CD14-positive monocyte (primary cell): ENCODE results near the gene KRT13. TPM values are rescaled to one million over a fixed set of nuclear protein-coding genes. Genes with fewer than 3 reads are reported as not detected.

ENCODE experiments used
- DNase-seq, 3 donors: peaks; one replicate each; pipeline ENCODE4 v3.0.0-alpha.2; 2011 to 2022
- H2AFZ ChIP-seq: 2 replicates; pipeline ENCODE4 v1.6.0; 2012; ENCODE audit warnings: mild to moderate bottlenecking, low read depth, low read length, inconsistent platforms; ENCODE audit not compliant: insufficient read depth, poor library complexity, severe bottlenecking
- H3K27ac ChIP-seq, 2 donors: 1 replicate in 1 of 2; 2 replicates in 1 of 2; pipeline ENCODE4 v1.5.1; 2012 to 2013; ENCODE audit warnings: low read length in 2 of 2, control low read depth in 1 of 2, inconsistent platforms in 1 of 2, low read depth in 1 of 2, mild to moderate bottlenecking in 1 of 2
- H3K27me3 ChIP-seq, 2 donors: one replicate each; pipeline versions ENCODE4 v1.6.0 to v1.6.1; 2011 to 2013; ENCODE audit warnings: low read length in 2 of 2; ENCODE audit not compliant: control insufficient read depth in 2 of 2, insufficient read depth in 2 of 2
- H3K36me3 ChIP-seq, 2 donors: replicated peaks in 1 of 2; 1 replicate in 1 of 2; 2 replicates in 1 of 2; pipeline versions ENCODE4 v1.5.1 to v1.6.1; 2012 to 2013; ENCODE audit warnings: low read length in 2 of 2, control low read depth in 1 of 2, inconsistent platforms in 1 of 2, mild to moderate bottlenecking in 1 of 2; ENCODE audit not compliant: insufficient read depth in 2 of 2, control insufficient read depth in 1 of 2
- H3K4me1 ChIP-seq, 2 donors: 1 replicate in 1 of 2; 2 replicates in 1 of 2; pipeline versions ENCODE4 v1.5.1 to v1.6.1; 2012 to 2013; ENCODE audit warnings: low read length in 2 of 2, control low read depth in 1 of 2, inconsistent platforms in 1 of 2, mild to moderate bottlenecking in 1 of 2, moderate library complexity in 1 of 2; ENCODE audit not compliant: insufficient read depth in 2 of 2, control insufficient read depth in 1 of 2
- H3K4me2 ChIP-seq: replicated peaks from 2 replicates; pipeline ENCODE3; 2012; ENCODE audit warnings: low read length, moderate library complexity, mild to moderate bottlenecking; ENCODE audit not compliant: poor library complexity, severe bottlenecking; ENCODE audit errors: extremely low read depth
- H3K4me3 ChIP-seq, 3 experiments: fragments of 200-600 bp in 1 of 3; sonication (generic) in 1 of 3; replicated peaks in 1 of 3; 1 replicate in 2 of 3; 2 replicates in 1 of 3; pipeline ENCODE4 v1.5.1; 2011 to 2013; ENCODE audit warnings: low read length in 3 of 3, mild to moderate bottlenecking in 3 of 3, control low read depth in 2 of 3, low read depth in 2 of 3, inconsistent platforms in 1 of 3, moderate library complexity in 1 of 3
- H3K79me2 ChIP-seq: 2 replicates; pipeline ENCODE4 v1.6.0; 2012; ENCODE audit warnings: mild to moderate bottlenecking, control low read depth, inconsistent platforms, low read length, moderate library complexity; ENCODE audit not compliant: insufficient read depth
- H3K9ac ChIP-seq: 2 replicates; pipeline ENCODE4 v1.6.0; 2017; ENCODE audit warnings: low read length, mild to moderate bottlenecking; ENCODE audit not compliant: insufficient read depth, poor library complexity, severe bottlenecking
- H3K9me3 ChIP-seq, 2 donors: replicated peaks in 1 of 2; 1 replicate in 1 of 2; 2 replicates in 1 of 2; pipeline versions ENCODE4 v1.5.1 to v1.6.1; 2012 to 2013; ENCODE audit warnings: low read length in 2 of 2, control low read depth in 1 of 2; ENCODE audit not compliant: control insufficient read depth in 1 of 2, insufficient read depth in 1 of 2
- H4K20me1 ChIP-seq: 2 replicates; pipeline ENCODE4 v1.6.0; 2012; ENCODE audit warnings: mild to moderate bottlenecking, low read length, control low read depth, moderate library complexity; ENCODE audit not compliant: insufficient read depth
- H3K27ac Mint-ChIP-seq, 7 donors: one replicate each; pipeline ENCODE4 v1.8.0; 2020; ENCODE audit warnings: mild to moderate bottlenecking in 7 of 7, mixed read lengths in 7 of 7, moderate library complexity in 6 of 7, inconsistent platforms in 2 of 7
- H3K27me3 Mint-ChIP-seq, 3 donors: one replicate each; pipeline ENCODE4 v1.8.0; 2021 to 2022; ENCODE audit warnings: low read depth in 3 of 3, mild to moderate bottlenecking in 3 of 3, mixed read lengths in 3 of 3, moderate library complexity in 3 of 3, inconsistent platforms in 1 of 3
- H3K36me3 Mint-ChIP-seq, 2 donors: one replicate each; pipeline ENCODE4 v1.8.0; 2020; ENCODE audit warnings: mixed read lengths in 2 of 2, inconsistent platforms in 1 of 2, mild to moderate bottlenecking in 1 of 2
- H3K4me1 Mint-ChIP-seq: one replicate; pipeline ENCODE4 v1.8.0; 2020; ENCODE audit warnings: mild to moderate bottlenecking, mixed read lengths
- H3K4me3 Mint-ChIP-seq, 2 donors: one replicate each; pipeline ENCODE4 v1.8.0; 2020; ENCODE audit warnings: mild to moderate bottlenecking in 2 of 2, mixed read lengths in 2 of 2, moderate library complexity in 1 of 2
- H3K9me3 Mint-ChIP-seq, 7 donors: one replicate each; pipeline ENCODE4 v1.8.0; 2020 to 2022; ENCODE audit warnings: mixed read lengths in 7 of 7, mild to moderate bottlenecking in 6 of 7, moderate library complexity in 6 of 7, inconsistent platforms in 2 of 7
- WGBS: methylation state at CpG from one replicate; pipeline ENCODE4 v1.1.5; 2013; ENCODE audit warnings: missing lambda C conversion rate; ENCODE audit not compliant: insufficient coverage; 5-methylcytosine and 5-hydroxymethylcytosine counted together
- intact Hi-C, 2 donors: fragments of 100-400 bp; cut with micrococcal nuclease; formaldehyde crosslinking; loops; one replicate each; pipeline versions ENCODE4 v1.15.0 to v1.15.1; 2023
- polyA plus RNA-seq, 3 donors: library from polyadenylated mRNA; depleted of rRNA in 1 of 3; unstranded in 2 of 3; stranded (reverse) in 1 of 3; fragments of 300-500 nt in 2 of 3; fragments of >200 nt in 1 of 3; fragmentation: Illumina TruSeq in 2 of 3; gene quantifications; 1 replicate in 2 of 3; 2 replicates in 1 of 3; pipeline ENCODE4 v1.2.3, GENCODE V29; 2012 to 2021
- TF ChIP-seq, protein P1 (sequence below): fragments of 200-600 bp; IDR thresholded peaks from one replicate; pipeline ENCODE4 v1.8.0; 2022; ENCODE audit warnings: antibody characterized with exemption, mild to moderate bottlenecking

The KRT13 gene
- polyA plus RNA-seq, 3 donors = not detected

DNA sequence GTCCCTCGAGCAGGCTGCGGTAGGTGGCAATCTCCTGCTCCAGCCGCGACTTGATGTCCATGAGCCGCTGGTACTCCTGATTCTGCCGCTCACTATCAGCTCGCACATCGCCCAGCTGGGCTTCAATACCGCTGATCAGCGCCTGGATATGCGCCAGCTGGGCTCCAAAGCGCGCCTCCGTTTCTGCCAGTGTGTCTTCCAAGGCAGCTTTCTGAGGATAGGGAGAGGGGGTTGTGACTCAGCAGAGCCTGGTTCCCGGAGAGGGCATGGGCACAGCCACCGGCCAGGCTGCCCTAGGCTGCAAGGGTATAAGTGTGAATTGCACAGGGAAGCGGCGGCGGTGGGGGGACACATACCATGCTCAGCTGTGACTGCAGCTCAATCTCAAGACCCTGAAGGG, 18.4 kb upstream of the KRT13 start:
- H3K27ac Mint-ChIP-seq = peak overlapping the region in 1 of 7 donors; percentile 43
- no peaks in the 10 kb centered on the region for H3K79me2 ChIP-seq
- H3K4me3 ChIP-seq = no peak overlapping the region
- peaks cover 38 to 50% (median 41%) of the 10 kb centered on the region in 3 donors for H3K27me3 Mint-ChIP-seq
- peaks cover 17 to 40% of the 10 kb centered on the region in 2 donors for H3K27me3 ChIP-seq
- 90% methylated on average over 19 of the region's 19 CpGs for WGBS
- H3K4me3 Mint-ChIP-seq = no peak overlapping the region
- peaks cover 15 to 21% of the 10 kb centered on the region in 2 donors for H3K4me1 ChIP-seq
- H3K36me3 Mint-ChIP-seq = peaks cover 2 to 3% of the 10 kb centered on the region in 2 donors
- peaks cover 0 to 11% (median 5%) of the 10 kb centered on the region in 7 donors for H3K9me3 Mint-ChIP-seq
- TF ChIP-seq, protein P1, sequence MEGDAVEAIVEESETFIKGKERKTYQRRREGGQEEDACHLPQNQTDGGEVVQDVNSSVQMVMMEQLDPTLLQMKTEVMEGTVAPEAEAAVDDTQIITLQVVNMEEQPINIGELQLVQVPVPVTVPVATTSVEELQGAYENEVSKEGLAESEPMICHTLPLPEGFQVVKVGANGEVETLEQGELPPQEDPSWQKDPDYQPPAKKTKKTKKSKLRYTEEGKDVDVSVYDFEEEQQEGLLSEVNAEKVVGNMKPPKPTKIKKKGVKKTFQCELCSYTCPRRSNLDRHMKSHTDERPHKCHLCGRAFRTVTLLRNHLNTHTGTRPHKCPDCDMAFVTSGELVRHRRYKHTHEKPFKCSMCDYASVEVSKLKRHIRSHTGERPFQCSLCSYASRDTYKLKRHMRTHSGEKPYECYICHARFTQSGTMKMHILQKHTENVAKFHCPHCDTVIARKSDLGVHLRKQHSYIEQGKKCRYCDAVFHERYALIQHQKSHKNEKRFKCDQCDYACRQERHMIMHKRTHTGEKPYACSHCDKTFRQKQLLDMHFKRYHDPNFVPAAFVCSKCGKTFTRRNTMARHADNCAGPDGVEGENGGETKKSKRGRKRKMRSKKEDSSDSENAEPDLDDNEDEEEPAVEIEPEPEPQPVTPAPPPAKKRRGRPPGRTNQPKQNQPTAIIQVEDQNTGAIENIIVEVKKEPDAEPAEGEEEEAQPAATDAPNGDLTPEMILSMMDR = no peak
- H3K4me2 ChIP-seq = no peak overlapping the region
- intact Hi-C loops = no loop called here
- peaks cover 14% of the 10 kb centered on the region for H3K4me1 Mint-ChIP-seq
- H2AFZ ChIP-seq = no peak overlapping the region
- H3K9me3 ChIP-seq = peaks cover 0 to 21% of the 10 kb centered on the region in 2 donors
- DNase-seq = no peak
- H3K27ac ChIP-seq = no peak overlapping the region
- no peaks in the 10 kb centered on the region for H3K36me3 ChIP-seq
- no peaks in the 10 kb centered on the region for H4K20me1 ChIP-seq
- no peak overlapping the region for H3K9ac ChIP-seq

DNA sequence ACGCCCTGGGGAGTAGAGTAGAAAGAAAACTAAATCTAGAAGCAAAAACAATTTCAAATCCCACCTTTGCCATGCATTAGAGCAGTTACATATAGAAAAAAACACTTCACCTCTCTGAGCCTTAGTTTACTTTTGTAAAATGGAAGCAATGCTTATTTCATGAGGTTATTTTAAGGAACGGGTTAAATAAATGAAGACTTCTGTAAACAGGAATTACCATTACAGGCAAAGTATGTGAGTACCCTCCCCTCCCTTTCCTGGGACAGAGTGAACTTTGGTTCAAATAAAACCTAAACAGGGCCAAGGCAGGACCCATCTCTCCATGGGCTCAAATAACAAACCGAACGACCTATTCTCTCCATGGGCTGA, 17.8 kb upstream of the KRT13 start:
- Histone ChIP-seq H3K9me3 (peaks cover 0 to 17% of the 10 kb centered on the region in 2 donors), H3K27me3 (peaks cover 13 to 35% of the 10 kb centered on the region in 2 donors), H4K20me1 (no peaks in the 10 kb centered on the region), H3K36me3 (no peaks in the 10 kb centered on the region), H3K4me2 (no peak overlapping the region), H3K27ac (no peak overlapping the region), H3K4me3 (no peak overlapping the region), H3K4me1 (peaks cover 15 to 21% of the 10 kb centered on the region in 2 donors), H2AFZ (no peak overlapping the region), H3K9ac (no peak overlapping the region), H3K79me2 (no peaks in the 10 kb centered on the region)
- H3K27me3 Mint-ChIP-seq = peaks cover 32 to 47% (median 35%) of the 10 kb centered on the region in 3 donors
- TF ChIP-seq, protein P1 = no peak
- intact Hi-C loops = no loop called here
- H3K9me3 Mint-ChIP-seq = peaks cover 0 to 11% (median 2%) of the 10 kb centered on the region in 7 donors
- H3K4me3 Mint-ChIP-seq = no peak overlapping the region
- no peaks in the 10 kb centered on the region for H3K36me3 Mint-ChIP-seq
- DNase-seq = no peak
- no CpG with 5 or more reads among the region's 4 CpGs for WGBS
- no peak overlapping the region for H3K27ac Mint-ChIP-seq
- H3K4me1 Mint-ChIP-seq = peaks cover 12% of the 10 kb centered on the region
